Spleen (tissue), 7 donors: ENCODE measurements around the gene DSCAML1.

ENCODE experiments used
- CTCF ChIP-seq, 11 experiments: fragments of 200-600 bp in 7 of 11; fragments of 450-650 bp in 4 of 11; sonication (generic) in 4 of 11; IDR thresholded peaks in 8 of 11; conservative IDR thresholded peaks in 3 of 11; 1 replicate in 7 of 11; 2 replicates in 4 of 11; pipeline versions ENCODE4 v1.4.0 to v1.8.0; 2016 to 2021; ENCODE audit warnings: antibody characterized with exemption in 11 of 11, inconsistent platforms in 4 of 11, mild to moderate bottlenecking in 1 of 11
- POLR2A ChIP-seq, 3 donors: fragments of 450-650 bp; IDR thresholded peaks; one replicate each; pipeline ENCODE4 v1.5.1; 2017; ENCODE audit warnings: antibody characterized with exemption in 3 of 3, mild to moderate bottlenecking in 1 of 3
- donor health status: DM: no; HTN: no; CAD: no; lungs with moderate emphysema.
- donor health status: DM: no; HTN: no; CAD: no.
- donor health status: DM: no; HTN: no; CAD: no.

- TF ChIP-seq CTCF (IDR thresholded peaks at IDR 0.05 in 8 of 11, conservative IDR thresholded peaks at IDR 0.05 in 3 of 11) (no peak), POLR2A (IDR thresholded peaks at IDR 0.05) (no peak)
Measured at GRCh38 chr11:117427356-117427874, 369.6 kb downstream of the DSCAML1 start.
